Measurements from ENCODE around the gene ANO7. TPM values are rescaled to one million over a fixed set of nuclear protein-coding genes. Genes with fewer than 3 reads are reported as not detected.

Gene ANO7
- total RNA-seq, 1 experiment from 2014 or later: 5.2 TPM

DNA sequence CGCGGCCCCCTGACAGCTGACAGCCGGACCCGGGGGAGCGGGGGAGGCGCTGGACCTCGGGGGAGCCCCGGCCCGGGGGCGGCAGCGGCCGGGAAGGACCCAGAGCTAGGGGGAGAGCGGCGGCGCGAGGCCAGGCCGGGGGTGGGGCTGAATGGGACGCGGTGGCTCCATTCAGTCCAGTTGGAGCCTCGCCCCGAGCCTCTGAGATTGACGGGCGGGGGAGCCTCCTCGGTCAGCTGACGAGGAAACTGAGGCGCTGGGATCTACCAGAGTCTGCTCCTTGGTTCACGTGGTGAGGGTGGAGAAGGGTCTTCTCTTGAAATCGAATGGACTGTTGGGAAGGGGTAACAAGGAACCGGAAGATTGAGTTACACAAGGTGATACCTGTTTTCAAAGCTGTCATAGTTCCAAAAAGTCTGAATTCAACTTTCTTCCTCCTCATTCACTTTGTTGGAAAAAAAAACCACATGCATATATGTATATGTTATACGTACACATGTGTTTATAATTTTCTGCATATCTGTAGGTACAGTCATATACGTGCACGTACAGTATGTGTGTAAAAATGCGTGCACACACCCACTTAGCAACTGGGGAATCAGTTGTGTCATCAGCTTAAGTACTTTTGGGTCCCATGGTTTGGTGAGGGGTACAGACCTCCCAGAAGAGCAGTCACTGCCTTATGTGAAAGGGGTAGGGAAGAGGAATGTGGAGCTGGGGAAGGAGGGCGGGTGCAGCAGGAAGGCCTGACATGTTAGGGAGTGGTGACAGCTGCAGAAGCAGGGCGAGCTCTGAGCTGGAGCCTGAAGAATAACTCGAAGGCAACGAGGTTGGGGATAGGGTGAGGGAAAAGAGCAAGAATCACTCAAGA is 37.6 kb upstream of the ANO7 start:
- Histone ChIP-seq H3K14ac (ENCODE audit: insufficient read depth, low read length) (no peak overlapping the region), H4K91ac (ENCODE audit: insufficient read length, low read depth, low read length) (no peak overlapping the region), H3K27me3 (ENCODE audit: insufficient read depth, low read length) (no peaks in the 10 kb centered on the region), H3K4ac (ENCODE audit: low read depth, low read length) (no peak overlapping the region), H2AK5ac (ENCODE audit: insufficient read length, low read length) (no peak overlapping the region), H3T11ph (ENCODE audit: low read length) (no peak overlapping the region), H3K79me2 (ENCODE audit: insufficient read depth, low read length) (no peaks in the 10 kb centered on the region), H2BK5ac (ENCODE audit: insufficient read length, low read length) (no peak overlapping the region), H3K23ac (ENCODE audit: insufficient read length, low read depth, low read length) (no peak overlapping the region), H3K56ac (ENCODE audit: insufficient read length, low read depth, low read length) (no peak overlapping the region), H3K18ac (ENCODE audit: insufficient read length, low read depth, low read length) (no peak overlapping the region), H4K20me1 (ENCODE audit: control insufficient read depth, insufficient read depth, insufficient read length) (no peaks in the 10 kb centered on the region), H2BK15ac (ENCODE audit: low read depth, low read length) (no peak overlapping the region), H2BK12ac (ENCODE audit: insufficient read length, low read depth, low read length) (no peak overlapping the region), H3K9ac (ENCODE audit: extremely low read depth, insufficient read length, low read length) (peak overlapping the region; percentile 40), H3K23me2 (ENCODE audit: insufficient read length, low read depth, low read length, poor library complexity, severe bottlenecking) (peaks cover 10% of the 10 kb centered on the region), H3K4me1 (ENCODE audit: insufficient read depth, low read length) (peaks cover 12% of the 10 kb centered on the region; the same call in 1 of the 2 replicates), H3K27ac (ENCODE audit: insufficient read length, low read depth, low read length) (no peak overlapping the region), H3K79me1 (ENCODE audit: insufficient read depth, low read depth, low read length, poor library complexity, severe bottlenecking) (no peaks in the 10 kb centered on the region), H2BK20ac (ENCODE audit: low read depth, low read length, poor library complexity, severe bottlenecking) (no peak overlapping the region), H2BK120ac (ENCODE audit: low read depth, low read length, poor library complexity, severe bottlenecking) (no peak overlapping the region), H4K5ac (ENCODE audit: insufficient read length, low read depth, low read length) (no peak overlapping the region), H2AFZ (ENCODE audit: low read length) (no peak overlapping the region), H4K8ac (replicated peaks; ENCODE audit: insufficient read length, low read depth, low read length) (no peak overlapping the region), H3K9me3 (ENCODE audit: control insufficient read depth, low read depth, low read length) (no peaks in the 10 kb centered on the region), H3K4me2 (ENCODE audit: insufficient read depth, insufficient read length, low read length) (peak overlapping the region; percentile 74)
- TF ChIP-seq, protein P1, sequence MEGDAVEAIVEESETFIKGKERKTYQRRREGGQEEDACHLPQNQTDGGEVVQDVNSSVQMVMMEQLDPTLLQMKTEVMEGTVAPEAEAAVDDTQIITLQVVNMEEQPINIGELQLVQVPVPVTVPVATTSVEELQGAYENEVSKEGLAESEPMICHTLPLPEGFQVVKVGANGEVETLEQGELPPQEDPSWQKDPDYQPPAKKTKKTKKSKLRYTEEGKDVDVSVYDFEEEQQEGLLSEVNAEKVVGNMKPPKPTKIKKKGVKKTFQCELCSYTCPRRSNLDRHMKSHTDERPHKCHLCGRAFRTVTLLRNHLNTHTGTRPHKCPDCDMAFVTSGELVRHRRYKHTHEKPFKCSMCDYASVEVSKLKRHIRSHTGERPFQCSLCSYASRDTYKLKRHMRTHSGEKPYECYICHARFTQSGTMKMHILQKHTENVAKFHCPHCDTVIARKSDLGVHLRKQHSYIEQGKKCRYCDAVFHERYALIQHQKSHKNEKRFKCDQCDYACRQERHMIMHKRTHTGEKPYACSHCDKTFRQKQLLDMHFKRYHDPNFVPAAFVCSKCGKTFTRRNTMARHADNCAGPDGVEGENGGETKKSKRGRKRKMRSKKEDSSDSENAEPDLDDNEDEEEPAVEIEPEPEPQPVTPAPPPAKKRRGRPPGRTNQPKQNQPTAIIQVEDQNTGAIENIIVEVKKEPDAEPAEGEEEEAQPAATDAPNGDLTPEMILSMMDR (conservative IDR thresholded peaks at IDR 0.05): no peak
- peak overlapping the region; percentile 77 to 95 (median 88); a peak in 5 of 7 replicates for H3K27ac Mint-ChIP-seq
- peaks cover 28 to 30% of the 10 kb centered on the region in 2 experiments for H3K4me1 Mint-ChIP-seq
- no peak for DNase-seq
- no CpG with 5 or more reads among the region's 37 CpGs for WGBS (ENCODE audit: extremely low coverage, insufficient read length, low lambda C conversion rate)
- peaks cover 0 to 14% (median 6%) of the 10 kb centered on the region in 3 experiments; a peak in 5 of 7 replicates for H3K36me3 Mint-ChIP-seq (ENCODE audit: insufficient read depth in 1 of 3, low read depth in 3 of 3)
- H3K9me3 Mint-ChIP-seq: no peaks in the 10 kb centered on the region; a peak in 1 of 5 replicates
- H3K4me3 Mint-ChIP-seq: peak overlapping the region; percentile 87 to 95
- peaks cover 3% of the 10 kb centered on the region for H3K27me3 Mint-ChIP-seq (ENCODE audit: low read depth)
